SK-N-SH treated with all-trans-retinoic acid at 6 μM for 48 hours (cell line): ENCODE measurements around the gene SMG9.

ENCODE experiments used
- ATAC-seq: fragments of 200-7000 bp; cut with Tn5 transposase; 3 replicates; pipeline ENCODE4 v1.9.1; 2020; ENCODE audit warnings: mild to moderate bottlenecking, moderate library complexity
- ARNTL ChIP-seq: fragments of 450-650 bp; formaldehyde crosslinking; IDR thresholded peaks from 2 replicates; pipeline ENCODE4 v1.5.0; 2020; ENCODE audit warnings: low read depth, mild to moderate bottlenecking, moderate library complexity, borderline replicate concordance
- BACH2 ChIP-seq: fragments of 250-450 bp; sonication (Bioruptor Pico); IDR thresholded peaks from 2 replicates; pipeline ENCODE4 v1.9.0; 2021; ENCODE audit warnings: mild to moderate bottlenecking, borderline replicate concordance
- CREB5 ChIP-seq: fragments of 250-450 bp; sonication (Bioruptor Pico); IDR thresholded peaks from 2 replicates; pipeline ENCODE4 v1.5.1; 2020; ENCODE audit warnings: low read depth, mild to moderate bottlenecking, moderate library complexity
- CSRNP3 ChIP-seq: fragments of 250-450 bp; sonication (Bioruptor Pico); IDR thresholded peaks from 2 replicates; pipeline ENCODE4 v1.5.1; 2021; ENCODE audit warnings: mild to moderate bottlenecking, moderate library complexity
- GLIS3 ChIP-seq: fragments of 250-450 bp; sonication (Bioruptor Pico); IDR thresholded peaks from 2 replicates; pipeline ENCODE4 v1.5.0; 2020; ENCODE audit warnings: mild to moderate bottlenecking, moderate library complexity
- OSR1 ChIP-seq: fragments of 250-450 bp; sonication (Bioruptor Pico); IDR thresholded peaks from 2 replicates; pipeline ENCODE4 v1.8.0; 2022; ENCODE audit warnings: moderate library complexity, mild to moderate bottlenecking, inconsistent platforms
- PATZ1 ChIP-seq: fragments of 250-450 bp; sonication (Bioruptor Pico); IDR thresholded peaks from 2 replicates; pipeline ENCODE4 v1.8.0; 2020; ENCODE audit warnings: mild to moderate bottlenecking, moderate library complexity, borderline replicate concordance
- PPARA ChIP-seq: fragments of 250-450 bp; sonication (Bioruptor Pico); IDR thresholded peaks from 2 replicates; pipeline ENCODE4 v1.5.0; 2020; ENCODE audit warnings: mild to moderate bottlenecking, borderline replicate concordance
- SNAI2 ChIP-seq: fragments of 250-450 bp; sonication (Bioruptor Pico); IDR thresholded peaks from 2 replicates; pipeline ENCODE4 v1.5.0; 2020; ENCODE audit warnings: mild to moderate bottlenecking, moderate library complexity
- TCF4 ChIP-seq: fragments of 250-450 bp; sonication (Bioruptor Pico); IDR thresholded peaks from 2 replicates; pipeline ENCODE4 v1.8.0; 2021; ENCODE audit warnings: mild to moderate bottlenecking, moderate library complexity, borderline replicate concordance
- TOX ChIP-seq: fragments of 250-450 bp; sonication (Bioruptor Pico); IDR thresholded peaks from 2 replicates; pipeline ENCODE4 v1.8.0; 2021; ENCODE audit warnings: mild to moderate bottlenecking, moderate library complexity, borderline replicate concordance
- TSHZ2 ChIP-seq: fragments of 250-450 bp; sonication (Bioruptor Pico); IDR thresholded peaks from 2 replicates; pipeline ENCODE4 v1.5.0; 2020; ENCODE audit warnings: mild to moderate bottlenecking, moderate library complexity
- ZC3H10 ChIP-seq: fragments of 250-450 bp; sonication (Bioruptor Pico); IDR thresholded peaks from 2 replicates; pipeline ENCODE4 v1.5.1; 2021; ENCODE audit warnings: mild to moderate bottlenecking, moderate library complexity
- ZFP30 ChIP-seq: fragments of 450-650 bp; formaldehyde crosslinking; IDR thresholded peaks from 2 replicates; pipeline ENCODE4 v1.5.0; 2022; ENCODE audit warnings: mild to moderate bottlenecking, moderate library complexity
- ZNF70 ChIP-seq: fragments of 450-650 bp; formaldehyde crosslinking; IDR thresholded peaks from 2 replicates; pipeline ENCODE4 v1.5.0; 2020; ENCODE audit warnings: mild to moderate bottlenecking, moderate library complexity
- ZNF8 ChIP-seq: fragments of 450-650 bp; formaldehyde crosslinking; IDR thresholded peaks from 2 replicates; pipeline ENCODE4 v1.5.0; 2020; ENCODE audit warnings: mild to moderate bottlenecking, moderate library complexity

Gene SMG9

GRCh38 chr19:43721469-43722048 lies 33.2 kb downstream of the SMG9 start (continued):
- no peak for TF ChIP-seq CSRNP3 (CRISPR knock-in tag)

GRCh38 chr19:43720936-43721335 lies 33.8 kb downstream of the SMG9 start:
- ATAC-seq = no peak
- no peak for TF ChIP-seq ZNF70
- no peak for TF ChIP-seq TOX
- TF ChIP-seq ZFP30 (CRISPR knock-in tag) = no peak
- no peak for TF ChIP-seq ZNF8
- TF ChIP-seq CREB5 (CRISPR knock-in tag) = no peak
- TF ChIP-seq CSRNP3 (CRISPR knock-in tag) = no peak
- TF ChIP-seq ARNTL (CRISPR knock-in tag) = no peak
- TF ChIP-seq BACH2 = no peak
- no peak for TF ChIP-seq GLIS3
- no peak for TF ChIP-seq SNAI2 (CRISPR knock-in tag)
- no peak for TF ChIP-seq PATZ1 (CRISPR knock-in tag)

GRCh38 chr19:43719918-43720317 lies 34.8 kb downstream of the SMG9 start:
- ATAC-seq = no peak
- TF ChIP-seq ZC3H10 (CRISPR knock-in tag) (no peak), CREB5 (CRISPR knock-in tag) (no peak), ZFP30 (CRISPR knock-in tag) (no peak), TOX (no peak), BACH2 (no peak)
- TF ChIP-seq, all 23 proteins: peak for 0

- TF ChIP-seq ZFP30 (CRISPR knock-in tag) (no peak), TCF4 (CRISPR knock-in tag) (no peak), BACH2 (no peak), CSRNP3 (CRISPR knock-in tag) (no peak), ZNF70 (no peak), TOX (no peak), ZC3H10 (CRISPR knock-in tag) (no peak), TSHZ2 (CRISPR knock-in tag) (no peak), OSR1 (CRISPR knock-in tag) (no peak), PPARA (CRISPR knock-in tag) (no peak)
- ATAC-seq = no peak
These were observed 35.3 kb downstream of the SMG9 start for GRCh38 chr19:43719378-43719868.
